ENCODE measurements around the gene LMCD1.

DNA sequence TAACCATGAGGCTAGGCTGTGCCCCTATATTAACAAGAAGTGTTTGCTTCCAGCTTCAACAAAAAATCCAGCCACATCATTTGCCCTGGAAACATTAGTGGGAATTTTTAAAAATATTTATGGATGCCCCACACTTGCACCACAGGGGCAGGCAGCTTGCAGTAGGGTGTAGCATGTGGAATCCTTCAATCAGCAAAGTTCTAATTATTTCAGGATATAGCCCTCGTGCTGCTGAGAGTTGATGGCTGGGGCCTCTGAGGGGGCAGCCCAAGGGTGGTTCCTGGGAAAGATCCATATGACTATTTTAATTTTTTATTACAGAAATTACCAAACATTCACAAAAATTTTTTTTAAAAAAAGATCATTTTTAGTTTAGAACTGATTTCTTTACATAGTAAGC, 35.1 kb upstream of the LMCD1 start:
- TF ChIP-seq, protein P1, sequence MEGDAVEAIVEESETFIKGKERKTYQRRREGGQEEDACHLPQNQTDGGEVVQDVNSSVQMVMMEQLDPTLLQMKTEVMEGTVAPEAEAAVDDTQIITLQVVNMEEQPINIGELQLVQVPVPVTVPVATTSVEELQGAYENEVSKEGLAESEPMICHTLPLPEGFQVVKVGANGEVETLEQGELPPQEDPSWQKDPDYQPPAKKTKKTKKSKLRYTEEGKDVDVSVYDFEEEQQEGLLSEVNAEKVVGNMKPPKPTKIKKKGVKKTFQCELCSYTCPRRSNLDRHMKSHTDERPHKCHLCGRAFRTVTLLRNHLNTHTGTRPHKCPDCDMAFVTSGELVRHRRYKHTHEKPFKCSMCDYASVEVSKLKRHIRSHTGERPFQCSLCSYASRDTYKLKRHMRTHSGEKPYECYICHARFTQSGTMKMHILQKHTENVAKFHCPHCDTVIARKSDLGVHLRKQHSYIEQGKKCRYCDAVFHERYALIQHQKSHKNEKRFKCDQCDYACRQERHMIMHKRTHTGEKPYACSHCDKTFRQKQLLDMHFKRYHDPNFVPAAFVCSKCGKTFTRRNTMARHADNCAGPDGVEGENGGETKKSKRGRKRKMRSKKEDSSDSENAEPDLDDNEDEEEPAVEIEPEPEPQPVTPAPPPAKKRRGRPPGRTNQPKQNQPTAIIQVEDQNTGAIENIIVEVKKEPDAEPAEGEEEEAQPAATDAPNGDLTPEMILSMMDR (IDR thresholded peaks at IDR 0.05), result no peak
- TF ChIP-seq SMC3 (IDR thresholded peaks at IDR 0.05; ENCODE audit: low read depth, low read length) (no peak), RAD21 (IDR thresholded peaks at IDR 0.05; ENCODE audit: low read length) (no peak), EP300 (IDR thresholded peaks at IDR 0.05; ENCODE audit: borderline replicate concordance in 1 of 2, low read depth in 1 of 2, low read length in 1 of 2) (no peak), POLR2AphosphoS5 (IDR thresholded peaks at IDR 0.05; ENCODE audit: low read depth, low read length) (no peak), NFIC (IDR thresholded peaks at IDR 0.05; ENCODE audit: borderline replicate concordance) (no peak), TAF1 (IDR thresholded peaks at IDR 0.05; ENCODE audit: borderline replicate concordance, low read depth, low read length) (no peak)
- TF ChIP-seq, protein P2, sequence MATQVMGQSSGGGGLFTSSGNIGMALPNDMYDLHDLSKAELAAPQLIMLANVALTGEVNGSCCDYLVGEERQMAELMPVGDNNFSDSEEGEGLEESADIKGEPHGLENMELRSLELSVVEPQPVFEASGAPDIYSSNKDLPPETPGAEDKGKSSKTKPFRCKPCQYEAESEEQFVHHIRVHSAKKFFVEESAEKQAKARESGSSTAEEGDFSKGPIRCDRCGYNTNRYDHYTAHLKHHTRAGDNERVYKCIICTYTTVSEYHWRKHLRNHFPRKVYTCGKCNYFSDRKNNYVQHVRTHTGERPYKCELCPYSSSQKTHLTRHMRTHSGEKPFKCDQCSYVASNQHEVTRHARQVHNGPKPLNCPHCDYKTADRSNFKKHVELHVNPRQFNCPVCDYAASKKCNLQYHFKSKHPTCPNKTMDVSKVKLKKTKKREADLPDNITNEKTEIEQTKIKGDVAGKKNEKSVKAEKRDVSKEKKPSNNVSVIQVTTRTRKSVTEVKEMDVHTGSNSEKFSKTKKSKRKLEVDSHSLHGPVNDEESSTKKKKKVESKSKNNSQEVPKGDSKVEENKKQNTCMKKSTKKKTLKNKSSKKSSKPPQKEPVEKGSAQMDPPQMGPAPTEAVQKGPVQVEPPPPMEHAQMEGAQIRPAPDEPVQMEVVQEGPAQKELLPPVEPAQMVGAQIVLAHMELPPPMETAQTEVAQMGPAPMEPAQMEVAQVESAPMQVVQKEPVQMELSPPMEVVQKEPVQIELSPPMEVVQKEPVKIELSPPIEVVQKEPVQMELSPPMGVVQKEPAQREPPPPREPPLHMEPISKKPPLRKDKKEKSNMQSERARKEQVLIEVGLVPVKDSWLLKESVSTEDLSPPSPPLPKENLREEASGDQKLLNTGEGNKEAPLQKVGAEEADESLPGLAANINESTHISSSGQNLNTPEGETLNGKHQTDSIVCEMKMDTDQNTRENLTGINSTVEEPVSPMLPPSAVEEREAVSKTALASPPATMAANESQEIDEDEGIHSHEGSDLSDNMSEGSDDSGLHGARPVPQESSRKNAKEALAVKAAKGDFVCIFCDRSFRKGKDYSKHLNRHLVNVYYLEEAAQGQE (IDR thresholded peaks at IDR 0.05; ENCODE audit: low read depth, low read length), result no peak
- TF ChIP-seq, protein P3, sequence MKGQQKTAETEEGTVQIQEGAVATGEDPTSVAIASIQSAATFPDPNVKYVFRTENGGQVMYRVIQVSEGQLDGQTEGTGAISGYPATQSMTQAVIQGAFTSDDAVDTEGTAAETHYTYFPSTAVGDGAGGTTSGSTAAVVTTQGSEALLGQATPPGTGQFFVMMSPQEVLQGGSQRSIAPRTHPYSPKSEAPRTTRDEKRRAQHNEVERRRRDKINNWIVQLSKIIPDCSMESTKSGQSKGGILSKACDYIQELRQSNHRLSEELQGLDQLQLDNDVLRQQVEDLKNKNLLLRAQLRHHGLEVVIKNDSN (IDR thresholded peaks at IDR 0.05; ENCODE audit: borderline replicate concordance, low read depth), result no peak
